PC-3 (cell line): ENCODE measurements around the gene AQP2. TPM values are rescaled to one million over a fixed set of nuclear protein-coding genes. Genes with fewer than 3 reads are reported as not detected.

Experiments
- ATAC-seq: fragments of 200-7000 bp; cut with Tn5 transposase; 2 replicates; pipeline ENCODE4 v1.9.1; 2020; ENCODE audit warnings: mild to moderate bottlenecking, moderate library complexity
- BruUV-seq: library from RNA; stranded (reverse); fragments of 400-500 nt; replicated peaks from 2 replicates; lab custom pipeline; 2021; lab: Mats Ljungman, UMichigan
- CTCF ChIA-PET: fragments of 300-600 bp; sonication (Branson Sonifier 250); formaldehyde crosslinking; loops from one replicate; lab custom pipeline; 2022; ENCODE audit warnings: antibody characterized with exemption; lab: Charles Lee
- POLR2A ChIA-PET: fragments of 300-600 bp; sonication (Branson Sonifier 250); formaldehyde crosslinking; loops from one replicate; lab custom pipeline; 2022; ENCODE audit warnings: antibody characterized with exemption; ENCODE audit not compliant: unreplicated experiment; lab: Charles Lee
- DNase-seq: peaks from one replicate; pipeline ENCODE4 v3.0.0-alpha.2; 2015
- H2AFZ ChIP-seq: fragments of 300-600 bp; sonication (generic); 2 replicates; pipeline ENCODE4 v1.6.0; 2016; ENCODE audit warnings: antibody characterized with exemption, low read length
- H3F3A ChIP-seq: fragments of 300-600 bp; sonication (generic); one replicate; pipeline ENCODE4 v1.6.0; 2017; ENCODE audit warnings: antibody characterized with exemption, low read length, control low read depth, mild to moderate bottlenecking; ENCODE audit not compliant: unreplicated experiment
- H3K27ac ChIP-seq: fragments of 300-600 bp; sonication (generic); 2 replicates; pipeline ENCODE4 v1.5.1; 2016; ENCODE audit warnings: mild to moderate bottlenecking, low read length
- H3K27me3 ChIP-seq: fragments of 300-600 bp; sonication (generic); 2 replicates; pipeline ENCODE4 v1.6.1; 2016; ENCODE audit warnings: low read length, mixed read lengths
- H3K36me3 ChIP-seq: fragments of 300-600 bp; sonication (generic); 2 replicates; pipeline ENCODE4 v1.6.1; 2016; ENCODE audit warnings: low read depth, mixed run types, low read length, mixed read lengths
- H3K4me1 ChIP-seq: fragments of 300-600 bp; sonication (generic); 2 replicates; pipeline ENCODE4 v1.5.1; 2016; ENCODE audit warnings: low read length; ENCODE audit not compliant: insufficient read depth
- H3K4me2 ChIP-seq: fragments of 300-600 bp; sonication (generic); 2 replicates; pipeline ENCODE4 v1.6.0; 2016; ENCODE audit warnings: low read length
- H3K4me3 ChIP-seq: fragments of 300-600 bp; sonication (generic); 2 replicates; pipeline ENCODE4 v1.5.1; 2016; ENCODE audit warnings: mild to moderate bottlenecking, low read length, mixed read lengths
- H3K79me2 ChIP-seq: fragments of 300-600 bp; sonication (generic); 2 replicates; pipeline ENCODE4 v1.6.1; 2017; ENCODE audit warnings: low read length, mixed read lengths
- H3K9ac ChIP-seq: fragments of 300-600 bp; sonication (generic); 2 replicates; pipeline ENCODE4 v1.6.0; 2016; ENCODE audit warnings: mild to moderate bottlenecking, low read length
- H3K9me2 ChIP-seq: fragments of 300-600 bp; sonication (generic); replicated peaks from 2 replicates; pipeline ENCODE4 v1.6.1; 2016; ENCODE audit warnings: mixed run types, low read length, mixed read lengths
- H3K9me3 ChIP-seq: fragments of 300-600 bp; sonication (generic); 2 replicates; pipeline ENCODE4 v1.6.1; 2016; ENCODE audit warnings: low read length, mixed read lengths
- H4K20me1 ChIP-seq: fragments of 300-600 bp; sonication (generic); 2 replicates; pipeline ENCODE4 v1.6.1; 2016; ENCODE audit warnings: low read length, mixed read lengths
- EZH2 ChIP-seq: fragments of 300-600 bp; sonication (generic); IDR thresholded peaks from one replicate; pipeline ENCODE4 v1.6.1; 2017; ENCODE audit warnings: antibody characterized with exemption, mild to moderate bottlenecking, low read length; ENCODE audit not compliant: unreplicated experiment
- EZH2phosphoT487 ChIP-seq: fragments of 300-600 bp; sonication (generic); IDR thresholded peaks from 2 replicates; pipeline ENCODE4 v1.6.1; 2018; ENCODE audit warnings: mild to moderate bottlenecking, antibody characterized with exemption, low read length, borderline replicate concordance
- intact Hi-C: fragments of 100-400 bp; cut with micrococcal nuclease; formaldehyde crosslinking; loops from 2 replicates; pipeline ENCODE4 v1.9.0; 2023
- total RNA-seq: library from RNA; depleted of rRNA; stranded (reverse); fragments of >200 nt; gene quantifications from 2 replicates; pipeline ENCODE4 v1.2.3, GENCODE V29; 2014
- TF ChIP-seq, protein P1 (sequence below): fragments of 300-600 bp; sonication (generic); conservative IDR thresholded peaks from 2 replicates; pipeline ENCODE4 v1.5.1; 2017; ENCODE audit warnings: antibody characterized with exemption, low read depth, mild to moderate bottlenecking, low read length

The AQP2 gene
- total RNA-seq, 1 experiment from 2014 or later, result not detected

DNA sequence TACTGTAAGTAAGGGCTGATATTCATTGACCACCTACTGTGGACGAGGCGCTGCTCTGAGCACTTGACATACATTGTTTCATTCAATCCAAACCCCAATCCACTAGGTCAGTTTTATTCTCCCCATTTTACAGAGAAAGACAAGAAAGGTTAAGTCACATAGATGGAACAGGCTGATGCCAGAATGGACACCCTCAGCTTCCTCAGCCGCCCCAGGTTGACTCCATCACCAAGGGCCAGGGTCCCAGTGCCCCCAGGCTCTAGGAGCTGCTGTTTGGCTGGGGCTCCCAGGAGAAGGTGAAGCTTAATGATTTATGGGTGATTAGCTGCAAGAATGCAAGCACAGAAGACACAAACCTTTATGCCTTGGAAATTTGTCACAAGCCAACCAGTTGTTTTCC, 671 bp upstream of the AQP2 start:
- Histone ChIP-seq H4K20me1 (no peaks in the 10 kb centered on the region), H3F3A (no peaks in the 10 kb centered on the region), H3K4me1 (peaks cover 8% of the 10 kb centered on the region), H3K4me2 (no peak overlapping the region), H3K9me2 (no peaks in the 10 kb centered on the region), H3K27me3 (no peaks in the 10 kb centered on the region), H2AFZ (no peak overlapping the region), H3K27ac (no peak overlapping the region), H3K9me3 (no peaks in the 10 kb centered on the region), H3K36me3 (no peaks in the 10 kb centered on the region), H3K9ac (no peak overlapping the region), H3K79me2 (no peaks in the 10 kb centered on the region), H3K4me3 (no peak overlapping the region)
- ATAC-seq (no peak), DNase-seq (no peak)
- ChIA-PET CTCF (no interaction called here), POLR2A (no interaction called here)
- no TSS peak for BruUV-seq
- TF ChIP-seq EZH2 (no peak), EZH2phosphoT487 (no peak)
- TF ChIP-seq, protein P1, sequence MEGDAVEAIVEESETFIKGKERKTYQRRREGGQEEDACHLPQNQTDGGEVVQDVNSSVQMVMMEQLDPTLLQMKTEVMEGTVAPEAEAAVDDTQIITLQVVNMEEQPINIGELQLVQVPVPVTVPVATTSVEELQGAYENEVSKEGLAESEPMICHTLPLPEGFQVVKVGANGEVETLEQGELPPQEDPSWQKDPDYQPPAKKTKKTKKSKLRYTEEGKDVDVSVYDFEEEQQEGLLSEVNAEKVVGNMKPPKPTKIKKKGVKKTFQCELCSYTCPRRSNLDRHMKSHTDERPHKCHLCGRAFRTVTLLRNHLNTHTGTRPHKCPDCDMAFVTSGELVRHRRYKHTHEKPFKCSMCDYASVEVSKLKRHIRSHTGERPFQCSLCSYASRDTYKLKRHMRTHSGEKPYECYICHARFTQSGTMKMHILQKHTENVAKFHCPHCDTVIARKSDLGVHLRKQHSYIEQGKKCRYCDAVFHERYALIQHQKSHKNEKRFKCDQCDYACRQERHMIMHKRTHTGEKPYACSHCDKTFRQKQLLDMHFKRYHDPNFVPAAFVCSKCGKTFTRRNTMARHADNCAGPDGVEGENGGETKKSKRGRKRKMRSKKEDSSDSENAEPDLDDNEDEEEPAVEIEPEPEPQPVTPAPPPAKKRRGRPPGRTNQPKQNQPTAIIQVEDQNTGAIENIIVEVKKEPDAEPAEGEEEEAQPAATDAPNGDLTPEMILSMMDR, result no peak
- intact Hi-C loops, result no loop called here

DNA sequence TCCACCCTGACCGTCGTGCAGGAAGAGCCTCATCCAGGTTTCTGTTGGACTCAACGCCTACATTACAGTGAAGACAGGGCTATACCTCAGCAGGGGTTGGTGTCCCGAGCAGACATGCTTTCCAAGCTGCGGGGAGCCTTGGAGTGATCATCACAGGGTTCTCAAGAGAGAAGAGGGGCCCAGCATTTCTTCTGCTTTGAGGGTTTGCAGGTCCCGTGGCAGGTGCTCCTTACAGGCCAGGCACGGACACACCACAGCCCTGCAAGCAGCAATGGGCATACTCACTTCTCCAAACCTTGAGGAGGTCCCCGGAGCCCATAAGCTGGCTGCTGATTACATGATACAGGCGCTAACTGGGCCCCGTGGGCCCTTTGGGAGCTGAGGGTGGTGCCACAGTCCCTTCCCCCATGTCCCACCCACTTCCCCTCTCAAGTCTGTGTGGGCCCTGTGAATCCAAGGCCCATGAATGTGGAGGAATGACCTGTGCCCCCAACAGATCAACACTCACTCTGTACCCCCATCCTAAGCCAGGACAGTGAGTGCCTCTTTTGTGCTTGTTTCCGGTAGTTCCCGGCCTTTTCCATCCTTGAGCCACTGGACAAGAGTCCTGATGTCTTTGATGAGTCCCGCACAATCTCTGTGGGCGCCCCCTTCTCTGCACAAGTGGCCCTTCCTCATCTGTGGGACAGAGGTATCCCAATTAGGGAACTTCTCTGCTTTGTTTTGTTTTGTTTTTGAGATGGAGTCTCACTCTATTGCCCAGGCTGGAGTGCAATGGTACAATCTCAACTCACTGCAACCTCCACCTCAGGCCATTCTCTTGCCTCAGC, 1.1 kb downstream of the AQP2 start:
- Histone ChIP-seq H3K4me1 (no peaks in the 10 kb centered on the region), H3K27ac (no peak overlapping the region), H2AFZ (no peak overlapping the region), H3K4me3 (no peak overlapping the region), H3K9me2 (no peaks in the 10 kb centered on the region), H3K9me3 (no peaks in the 10 kb centered on the region), H3K79me2 (no peaks in the 10 kb centered on the region), H4K20me1 (no peaks in the 10 kb centered on the region), H3K36me3 (no peaks in the 10 kb centered on the region), H3K27me3 (no peaks in the 10 kb centered on the region), H3K9ac (no peak overlapping the region), H3F3A (no peaks in the 10 kb centered on the region), H3K4me2 (no peak overlapping the region)
- intact Hi-C loops, result no loop called here
- ChIA-PET POLR2A (no interaction called here), CTCF (no interaction called here)
- ATAC-seq (no peak), DNase-seq (no peak)
- no TSS peak for BruUV-seq
- TF ChIP-seq EZH2phosphoT487, result no peak
- no peak for TF ChIP-seq EZH2
- TF ChIP-seq, protein P1, result no peak

DNA sequence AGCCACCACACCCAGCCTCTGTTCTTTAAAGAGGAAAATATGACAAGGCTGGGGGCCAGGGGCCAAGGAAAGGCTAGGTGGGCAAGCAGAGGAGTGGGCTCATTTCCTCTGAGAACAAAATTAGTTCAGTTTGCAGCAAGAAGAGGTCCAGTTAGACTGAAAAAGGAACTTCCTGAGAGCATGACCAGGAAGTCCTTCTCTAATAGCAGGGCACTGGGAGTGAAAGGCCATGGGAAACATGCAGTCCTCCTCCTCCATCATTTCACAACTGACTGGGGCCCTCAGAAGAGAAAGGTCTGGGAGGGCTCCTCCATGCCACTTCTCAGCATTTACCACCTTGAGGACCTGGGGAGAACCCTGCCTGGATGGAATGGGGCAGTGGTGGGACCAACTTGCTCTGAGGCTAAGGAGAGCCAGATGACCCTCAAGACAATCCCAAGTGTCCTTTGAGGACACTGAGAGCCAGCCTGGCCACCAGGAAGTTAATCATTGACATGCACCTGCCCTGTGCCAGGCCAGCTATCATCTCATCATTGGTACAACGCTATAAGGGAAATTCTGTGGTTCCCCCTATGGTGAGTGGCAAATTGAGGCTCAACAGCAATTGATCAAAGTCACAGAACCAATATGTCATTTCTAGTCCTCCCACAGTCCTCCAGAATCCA, 2.0 kb downstream of the AQP2 start:
- BruUV-seq, result no TSS peak
- TF ChIP-seq, protein P1, result no peak
- TF ChIP-seq EZH2 (no peak), EZH2phosphoT487 (no peak)
- no peak overlapping the region for H3K4me2 ChIP-seq
- ChIA-PET CTCF (no interaction called here), POLR2A (no interaction called here)
- H3K27me3 ChIP-seq, result no peaks in the 10 kb centered on the region
- H4K20me1 ChIP-seq, result no peaks in the 10 kb centered on the region
- no peaks in the 10 kb centered on the region for H3K36me3 ChIP-seq
- intact Hi-C loops, result no loop called here
- H3K9me2 ChIP-seq, result no peaks in the 10 kb centered on the region
- H3K79me2 ChIP-seq, result no peaks in the 10 kb centered on the region
- H3K4me1 ChIP-seq, result no peaks in the 10 kb centered on the region
- no peak overlapping the region for H3K4me3 ChIP-seq
- no peak overlapping the region for H2AFZ ChIP-seq
- H3F3A ChIP-seq, result no peaks in the 10 kb centered on the region
- ATAC-seq (no peak), DNase-seq (no peak)
- H3K9ac ChIP-seq, result no peak overlapping the region
- no peaks in the 10 kb centered on the region for H3K9me3 ChIP-seq
- H3K27ac ChIP-seq, result no peak overlapping the region
